ENCODE data around the gene STPG4.
"Not testable (repeated sequence)": the region's sequence is repeated elsewhere in the genome, so short reads cannot be mapped to it uniquely, and the experiment has no call there.

DNA sequence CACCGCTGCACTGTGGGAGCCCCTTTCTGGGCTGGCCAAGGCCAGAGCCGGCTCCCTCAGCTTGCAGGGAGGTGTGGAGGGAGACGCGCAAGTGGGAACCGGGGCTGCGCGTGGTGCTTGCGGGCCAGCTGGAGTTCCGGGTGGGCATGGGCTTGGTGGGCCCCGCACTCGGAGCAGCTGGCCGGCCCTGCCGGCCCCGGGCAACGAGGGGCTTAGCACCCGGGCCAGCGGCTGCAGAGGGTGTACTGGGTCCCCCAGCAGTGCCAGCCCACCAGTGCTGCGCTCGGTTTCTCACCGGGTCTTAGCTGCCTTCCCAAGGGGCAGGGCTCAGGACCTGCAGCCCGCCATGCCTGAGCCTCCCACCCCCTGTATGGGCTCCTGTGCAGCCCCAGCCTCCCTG lies 47.9 kb downstream of the STPG4 start:
- TF ChIP-seq POLR2AphosphoS5 (IDR thresholded peaks at IDR 0.05; ENCODE audit: borderline replicate concordance, low read depth, low read length); EZH2 (IDR thresholded peaks at IDR 0.05): not testable (repeated sequence)

All from SK-N-MC (cell line).